ENCODE results near the gene CLDN5. TPM values are rescaled to one million over a fixed set of nuclear protein-coding genes. Genes with fewer than 3 reads are reported as not detected.
"Not testable (repeated sequence)": the region's sequence is repeated elsewhere in the genome, so short reads cannot be mapped to it uniquely, and the experiment has no call there.

The CLDN5 gene
- total and polyA plus RNA-seq, 10 donors, result 18.1 to 167 (median 63.4) TPM

GRCh38 chr22:19536564-19536963 is 12.4 kb upstream of the CLDN5 start:
- intact Hi-C loops (cut with DNase I; ENCODE audit: low total_unique reads), result no loop called here
- Histone ChIP-seq H3K27me3 (replicated peaks in 1 of 7) (no peaks in the 10 kb centered on the region), H3K36me3 (no peaks in the 10 kb centered on the region), H3K9me3 (no peaks in the 10 kb centered on the region), H3K4me1 (peaks cover 0 to 17% (median 1%) of the 10 kb centered on the region in 6 donors), H3K27ac (no peak overlapping the region), H3K4me3 (no peak overlapping the region)
- no peak for DNase-seq
- WGBS, 5 donors, result 86 to 95% (median 93%) methylated on average over 9 of the region's 9 CpGs
- TF ChIP-seq POLR2AphosphoS5 (IDR thresholded peaks at IDR 0.05), result no peak

GRCh38 chr22:19535001-19535400 is 10.8 kb upstream of the CLDN5 start:
- H3K27me3 ChIP-seq (replicated peaks in 1 of 7), result peaks cover 0 to 7% (median 0%) of the 10 kb centered on the region in 7 donors
- DNase-seq, result no peak
- peaks cover 0 to 17% (median 1%) of the 10 kb centered on the region in 6 donors for H3K4me1 ChIP-seq
- no peaks in the 10 kb centered on the region for H3K36me3 ChIP-seq
- TF ChIP-seq POLR2A (IDR thresholded peaks at IDR 0.05), result no peak
- TF ChIP-seq CTCF (IDR thresholded peaks at IDR 0.05 in 8 of 11, conservative IDR thresholded peaks at IDR 0.05 in 3 of 11), result no peak
- no peak for TF ChIP-seq POLR2AphosphoS5 (IDR thresholded peaks at IDR 0.05)
- H3K4me3 ChIP-seq, result no peak overlapping the region
- intact Hi-C loops (cut with DNase I; ENCODE audit: low total_unique reads), result no loop called here
- WGBS, 5 donors, result 4 to 11% (median 10%) methylated on average over 3 of the region's 3 CpGs
- H3K27ac ChIP-seq, result no peak overlapping the region
- no peaks in the 10 kb centered on the region for H3K9me3 ChIP-seq

- no peak overlapping the region for H3K27ac ChIP-seq
- intact Hi-C loops (cut with DNase I; ENCODE audit: low total_unique reads), result no loop called here
Observed at GRCh38 chr22:19533857-19534256, 9.6 kb upstream of the CLDN5 start.

GRCh38 chr22:19533049-19533626 is 8.9 kb upstream of the CLDN5 start:
- H3K36me3 ChIP-seq, result no peaks in the 10 kb centered on the region
- WGBS, 5 donors, result 86 to 93% (median 92%) methylated on average over 8 of the region's 8 CpGs
- no peaks in the 10 kb centered on the region for H3K9me3 ChIP-seq
- DNase-seq, result no peak
- no peak for TF ChIP-seq POLR2A (IDR thresholded peaks at IDR 0.05)
- no peak for TF ChIP-seq CTCF (IDR thresholded peaks at IDR 0.05 in 8 of 11, conservative IDR thresholded peaks at IDR 0.05 in 3 of 11)
- TF ChIP-seq POLR2AphosphoS5 (IDR thresholded peaks at IDR 0.05), result no peak
- no peak overlapping the region for H3K4me3 ChIP-seq
- H3K27ac ChIP-seq, result no peak overlapping the region
- peaks cover 0 to 18% (median 0%) of the 10 kb centered on the region in 7 donors for H3K27me3 ChIP-seq (replicated peaks in 1 of 7)
- intact Hi-C loops (cut with DNase I; ENCODE audit: low total_unique reads), result no loop called here
- peaks cover 0 to 18% (median 2%) of the 10 kb centered on the region in 6 donors for H3K4me1 ChIP-seq

More at GRCh38 chr22:19533857-19534256, 9.6 kb upstream of the CLDN5 start:
- Histone ChIP-seq H3K36me3 (no peaks in the 10 kb centered on the region), H3K9me3 (no peaks in the 10 kb centered on the region), H3K4me3 (no peak overlapping the region), H3K27me3 (replicated peaks in 1 of 7) (peaks cover 0 to 11% (median 0%) of the 10 kb centered on the region in 7 donors), H3K4me1 (peaks cover 0 to 17% (median 1%) of the 10 kb centered on the region in 6 donors)
- no peak for DNase-seq
- TF ChIP-seq POLR2A (IDR thresholded peaks at IDR 0.05), result no peak
- TF ChIP-seq POLR2AphosphoS5 (IDR thresholded peaks at IDR 0.05), result no peak
- no peak for TF ChIP-seq CTCF (IDR thresholded peaks at IDR 0.05 in 8 of 11, conservative IDR thresholded peaks at IDR 0.05 in 3 of 11)

GRCh38 chr22:19531327-19531726 is 7.1 kb upstream of the CLDN5 start:
- H3K27ac ChIP-seq; DNase-seq; intact Hi-C loops (cut with DNase I; ENCODE audit: low total_unique reads); H3K36me3 ChIP-seq; H3K9me3 ChIP-seq; H3K4me3 ChIP-seq: not testable (repeated sequence)
- WGBS, 5 donors, result 84 to 98% (median 92%) methylated on average over 6 of the region's 6 CpGs
- Histone ChIP-seq H3K27me3 (replicated peaks in 1 of 7) (peaks cover 0 to 29% (median 0%) of the 10 kb centered on the region in 7 donors), H3K4me1 (peaks cover 0 to 36% (median 16%) of the 10 kb centered on the region in 6 donors)
